ENCODE measurements around the gene FPGS. TPM values are rescaled to one million over a fixed set of nuclear protein-coding genes. Genes with fewer than 3 reads are reported as not detected.
"Not testable (repeated sequence)": the region's sequence is repeated elsewhere in the genome, so short reads cannot be mapped to it uniquely, and the experiment has no call there.

Gene FPGS
- total RNA-seq, 3 donors from 2014 or later (not counting 1 experiment from before 2014, with no cell fraction given) = 99.1 to 108 (median 107) TPM

GRCh38 chr9:127754099-127755060 lies 48.3 kb upstream of the FPGS start:
- no peak for TF ChIP-seq CTCF (IDR thresholded peaks at IDR 0.05)
- Mint-ChIP-seq H3K27me3 (ENCODE audit: low read depth in 2 of 2) (no peaks in the 10 kb centered on the region), H3K4me3 (no peak overlapping the region), H3K9me3 (no peaks in the 10 kb centered on the region), H3K4me1 (peaks cover 5 to 32% of the 10 kb centered on the region in 2 donors), H3K27ac (no peak overlapping the region), H3K36me3 (peaks cover 7% of the 10 kb centered on the region)
- no peaks in the 10 kb centered on the region for H3K9me3 ChIP-seq (ENCODE audit: control insufficient read depth, insufficient read depth, low read length)
- H3K4me1 ChIP-seq (ENCODE audit: control insufficient read depth, insufficient read depth, low read length) = no peaks in the 10 kb centered on the region
- no peak overlapping the region for H3K4me3 ChIP-seq (ENCODE audit: low read length)
- WGBS (ENCODE audit: insufficient coverage) = 96% methylated on average over 86 of the region's 86 CpGs
- DNase-seq (no peak), ATAC-seq (no peak)
- H3K27ac ChIP-seq (ENCODE audit: low read length) = no peak overlapping the region
- H3K36me3 ChIP-seq (ENCODE audit: control insufficient read depth, insufficient read depth, low read length) = peaks cover 58% of the 10 kb centered on the region
- H3K27me3 ChIP-seq (ENCODE audit: control insufficient read depth, insufficient read depth, low read length) = no peaks in the 10 kb centered on the region
- intact Hi-C loops (cut with micrococcal nuclease) = no loop called here

DNA sequence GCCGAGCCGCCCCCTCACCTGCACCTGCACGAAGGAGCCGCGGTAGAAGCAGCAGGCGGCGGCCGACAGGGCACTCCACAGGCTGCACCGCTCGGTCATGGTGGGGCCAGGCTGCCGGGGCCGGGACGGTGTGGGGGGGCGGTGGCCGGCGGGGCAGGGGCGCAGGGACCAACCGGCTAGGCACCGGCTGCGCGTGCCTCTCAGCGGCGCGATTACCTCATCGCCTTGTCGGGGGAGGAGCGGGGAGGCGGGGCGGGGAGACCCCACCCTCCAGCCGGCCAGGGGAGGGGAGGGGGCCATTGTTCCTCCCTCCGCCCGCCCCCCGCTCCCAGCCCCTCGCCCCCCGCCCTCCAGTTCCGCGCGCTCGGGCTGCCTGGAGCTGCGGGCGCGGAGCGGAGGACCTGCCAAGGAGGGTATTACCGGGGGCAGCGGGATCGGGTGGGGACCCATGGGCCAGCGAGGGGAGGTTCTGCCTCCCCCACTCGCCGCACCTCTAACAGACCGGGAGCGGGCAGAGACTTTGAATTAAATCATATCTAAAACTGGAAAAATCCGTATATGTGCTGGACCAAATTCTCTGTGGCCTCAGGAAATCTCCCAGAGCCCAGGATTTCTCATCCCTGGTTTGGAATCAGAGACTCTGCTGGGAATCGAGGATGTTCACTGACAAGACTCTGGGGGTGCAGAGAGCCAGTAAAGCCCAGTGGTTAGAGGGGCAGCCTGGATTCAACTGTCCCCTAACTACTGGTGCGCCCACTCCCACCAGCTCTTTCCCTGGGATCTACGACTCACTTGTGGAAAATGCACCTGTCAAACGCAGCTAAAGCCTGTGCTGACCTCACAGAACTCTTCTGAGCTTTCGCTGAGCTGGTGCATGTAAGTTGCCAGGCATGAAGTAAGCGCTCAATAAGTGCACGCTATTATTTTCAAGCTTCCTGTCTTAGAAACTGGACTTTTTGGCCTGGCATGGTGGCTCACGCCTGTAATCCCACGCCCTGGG lies 47.3 kb upstream of the FPGS start:
- no peak for DNase-seq
- Histone ChIP-seq H3K4me3 (ENCODE audit: low read length) (no peak overlapping the region), H3K36me3 (ENCODE audit: control insufficient read depth, insufficient read depth, low read length) (peaks cover 57% of the 10 kb centered on the region)

GRCh38 chr9:127756233-127756632 lies 46.4 kb upstream of the FPGS start:
- H3K36me3 ChIP-seq (ENCODE audit: control insufficient read depth, insufficient read depth, low read length) = peaks cover 54% of the 10 kb centered on the region
- intact Hi-C loops (cut with micrococcal nuclease) = no loop called here
- no peaks in the 10 kb centered on the region for H3K9me3 ChIP-seq (ENCODE audit: control insufficient read depth, insufficient read depth, low read length)
- no peaks in the 10 kb centered on the region for H3K9me3 Mint-ChIP-seq
- no peak overlapping the region for H3K4me3 ChIP-seq (ENCODE audit: low read length)
- H3K27ac Mint-ChIP-seq = no peak overlapping the region
- H3K4me1 Mint-ChIP-seq = peaks cover 0 to 24% of the 10 kb centered on the region in 2 donors
- H3K4me1 ChIP-seq (ENCODE audit: control insufficient read depth, insufficient read depth, low read length) = no peaks in the 10 kb centered on the region
- no peaks in the 10 kb centered on the region for H3K36me3 Mint-ChIP-seq
- WGBS (ENCODE audit: insufficient coverage) = 93% methylated on average over 3 of the region's 3 CpGs
- ATAC-seq (no peak), DNase-seq (no peak)
- TF ChIP-seq CTCF (IDR thresholded peaks at IDR 0.05) = no peak
- H3K27ac ChIP-seq (ENCODE audit: low read length) = no peak overlapping the region
- no peaks in the 10 kb centered on the region for H3K27me3 ChIP-seq (ENCODE audit: control insufficient read depth, insufficient read depth, low read length)
- H3K4me3 Mint-ChIP-seq = no peak overlapping the region
- no peaks in the 10 kb centered on the region for H3K27me3 Mint-ChIP-seq (ENCODE audit: low read depth in 2 of 2)

More for the DNA sequence above, 47.3 kb upstream of the FPGS start:
- intact Hi-C loops (cut with micrococcal nuclease) = no loop called here
- H3K36me3 Mint-ChIP-seq = peaks cover 5% of the 10 kb centered on the region
- H3K27ac Mint-ChIP-seq = no peak overlapping the region
- no peak overlapping the region for H3K4me3 Mint-ChIP-seq
- ATAC-seq = no peak
- H3K27me3 Mint-ChIP-seq (ENCODE audit: low read depth in 2 of 2) = no peaks in the 10 kb centered on the region
- Histone ChIP-seq H3K27ac (ENCODE audit: low read length) (no peak overlapping the region), H3K9me3 (ENCODE audit: control insufficient read depth, insufficient read depth, low read length) (no peaks in the 10 kb centered on the region), H3K27me3 (ENCODE audit: control insufficient read depth, insufficient read depth, low read length) (no peaks in the 10 kb centered on the region), H3K4me1 (ENCODE audit: control insufficient read depth, insufficient read depth, low read length) (no peaks in the 10 kb centered on the region)
- TF ChIP-seq CTCF (IDR thresholded peaks at IDR 0.05) = no peak
- H3K9me3 Mint-ChIP-seq = no peaks in the 10 kb centered on the region
- peaks cover 4 to 31% of the 10 kb centered on the region in 2 donors for H3K4me1 Mint-ChIP-seq
- 97% methylated on average over 55 of the region's 61 CpGs for WGBS (ENCODE audit: insufficient coverage)

- H3K27ac ChIP-seq (ENCODE audit: low read length); H3K4me3 ChIP-seq (ENCODE audit: low read length); H3K9me3 Mint-ChIP-seq; H3K9me3 ChIP-seq (ENCODE audit: control insufficient read depth, insufficient read depth, low read length); H3K4me3 Mint-ChIP-seq; H3K27me3 Mint-ChIP-seq (ENCODE audit: low read depth in 2 of 2); intact Hi-C loops (cut with micrococcal nuclease); H3K4me1 ChIP-seq (ENCODE audit: control insufficient read depth, insufficient read depth, low read length); ATAC-seq; H3K27me3 ChIP-seq (ENCODE audit: control insufficient read depth, insufficient read depth, low read length); H3K27ac Mint-ChIP-seq; H3K36me3 Mint-ChIP-seq; DNase-seq: not testable (repeated sequence)
- peaks cover 0 to 19% of the 10 kb centered on the region in 2 donors for H3K4me1 Mint-ChIP-seq
- WGBS (ENCODE audit: insufficient coverage) = 91% methylated on average over 11 of the region's 11 CpGs
- peaks cover 53% of the 10 kb centered on the region for H3K36me3 ChIP-seq (ENCODE audit: control insufficient read depth, insufficient read depth, low read length)
Observed at GRCh38 chr9:127756776-127757175, 45.9 kb upstream of the FPGS start.
